GM23338 (cell line): ENCODE results near the gene HRH3. TPM values are rescaled to one million over a fixed set of nuclear protein-coding genes. Genes with fewer than 3 reads are reported as not detected.

Experiments
- ATAC-seq: fragments of 200-7000 bp; cut with Tn5 transposase; 3 replicates; pipeline ENCODE4 v1.9.1; 2020
- DNase-seq: peaks from one replicate; pipeline ENCODE4 v3.0.0-alpha.2; 2015; ENCODE audit warnings: low spot score
- H2AFZ ChIP-seq: fragments of 200-600 bp; sonication (generic); 2 replicates; pipeline ENCODE4 v1.8.0; 2016; ENCODE audit warnings: antibody characterized with exemption, mild to moderate bottlenecking, moderate library complexity
- H3F3A ChIP-seq: fragments of 200-600 bp; sonication (generic); replicated peaks from 2 replicates; pipeline ENCODE4 v1.8.0; 2017; ENCODE audit warnings: antibody characterized with exemption, mixed run types, low read depth
- H3K27ac ChIP-seq: fragments of 200-600 bp; sonication (generic); 2 replicates; pipeline ENCODE4 v1.6.1; 2016; ENCODE audit warnings: low read depth
- H3K27me3 ChIP-seq: fragments of 200-600 bp; sonication (generic); 2 replicates; pipeline ENCODE4 v1.8.0; 2016; ENCODE audit warnings: mild to moderate bottlenecking, mixed run types, moderate library complexity; ENCODE audit not compliant: insufficient read depth
- H3K36me3 ChIP-seq: fragments of 200-600 bp; sonication (generic); 2 replicates; pipeline ENCODE4 v1.8.0; 2016; ENCODE audit warnings: mild to moderate bottlenecking; ENCODE audit not compliant: insufficient read depth
- H3K4me1 ChIP-seq: fragments of 200-600 bp; sonication (generic); 2 replicates; pipeline ENCODE4 v1.8.0; 2016; ENCODE audit warnings: mild to moderate bottlenecking, moderate library complexity; ENCODE audit not compliant: insufficient read depth
- H3K4me2 ChIP-seq: fragments of 200-600 bp; sonication (generic); 2 replicates; pipeline ENCODE4 v1.7.1; 2017; ENCODE audit warnings: mixed run types
- H3K4me3 ChIP-seq: fragments of 200-600 bp; sonication (generic); 2 replicates; pipeline ENCODE4 v1.6.1; 2016; ENCODE audit warnings: mixed run types
- H3K79me2 ChIP-seq: fragments of 200-600 bp; sonication (generic); replicated peaks from 2 replicates; pipeline ENCODE4 v1.8.0; 2017; ENCODE audit warnings: mild to moderate bottlenecking; ENCODE audit not compliant: insufficient read depth
- H3K9me2 ChIP-seq: fragments of 200-600 bp; sonication (generic); 2 replicates; pipeline ENCODE4 v1.8.0; 2017; ENCODE audit not compliant: insufficient read depth
- H4K20me1 ChIP-seq: fragments of 200-600 bp; sonication (generic); replicated peaks from 2 replicates; pipeline ENCODE4 v1.8.0; 2017; ENCODE audit warnings: mild to moderate bottlenecking; ENCODE audit not compliant: insufficient read depth
- H3K27ac Mint-ChIP-seq: 2 replicates; pipeline ENCODE4 v1.8.0; 2020; ENCODE audit warnings: inconsistent platforms, mild to moderate bottlenecking, moderate library complexity, mixed read lengths
- H3K27me3 Mint-ChIP-seq: 3 replicates; pipeline ENCODE4 v1.8.0; 2022; ENCODE audit warnings: low read depth, mild to moderate bottlenecking, moderate library complexity, mixed read lengths, inconsistent platforms; ENCODE audit not compliant: insufficient read depth, poor library complexity
- H3K36me3 Mint-ChIP-seq: 3 replicates; pipeline ENCODE4 v1.8.0; 2021; ENCODE audit warnings: low read depth, mild to moderate bottlenecking, inconsistent platforms, moderate library complexity, mixed read lengths
- H3K4me1 Mint-ChIP-seq: 3 replicates; pipeline ENCODE4 v1.8.0; 2020; ENCODE audit warnings: mild to moderate bottlenecking, inconsistent platforms, mixed read lengths
- H3K4me3 Mint-ChIP-seq: 3 replicates; pipeline ENCODE4 v1.8.0; 2021; ENCODE audit warnings: moderate library complexity, mild to moderate bottlenecking, inconsistent platforms, mixed read lengths
- H3K9me3 Mint-ChIP-seq: 3 replicates; pipeline ENCODE4 v1.8.0; 2020; ENCODE audit warnings: moderate library complexity, mild to moderate bottlenecking, inconsistent platforms, mixed read lengths
- CREB1 ChIP-seq: fragments of 250-450 bp; sonication (Bioruptor Pico); IDR thresholded peaks from 2 replicates; pipeline ENCODE4 v1.5.0; 2020; ENCODE audit warnings: low read depth, mild to moderate bottlenecking, moderate library complexity
- CTCF ChIP-seq, 2 experiments: fragments of 200-600 bp in 1 of 2; sonication (generic) in 1 of 2; conservative IDR thresholded peaks; 2 replicates each; pipeline versions ENCODE4 v1.5.1 to v1.6.1; 2016 to 2017; ENCODE audit warnings: antibody characterized with exemption in 2 of 2, low read depth in 2 of 2, mild to moderate bottlenecking in 2 of 2, moderate library complexity in 1 of 2
- EZH2 ChIP-seq: fragments of 200-600 bp; sonication (generic); IDR thresholded peaks from one replicate; pipeline ENCODE4 v1.8.0; 2017; ENCODE audit warnings: antibody characterized with exemption, mild to moderate bottlenecking, low read depth; ENCODE audit not compliant: unreplicated experiment
- EZH2phosphoT487 ChIP-seq: fragments of 200-600 bp; sonication (generic); IDR thresholded peaks from one replicate; pipeline ENCODE4 v1.8.1; 2018; ENCODE audit warnings: antibody characterized with exemption; ENCODE audit not compliant: unreplicated experiment
- JUNB ChIP-seq: IDR thresholded peaks from one replicate; pipeline ENCODE4 v1.6.1; 2016; ENCODE audit warnings: antibody characterized with exemption; ENCODE audit not compliant: unreplicated experiment
- NANOG ChIP-seq: IDR thresholded peaks from 2 replicates; pipeline ENCODE4 v1.6.1; 2016; ENCODE audit warnings: antibody characterized with exemption, borderline replicate concordance
- POLR2AphosphoS5 ChIP-seq: IDR thresholded peaks from 2 replicates; pipeline ENCODE4 v1.6.1; 2016; ENCODE audit warnings: antibody characterized with exemption, low read depth
- REST ChIP-seq: IDR thresholded peaks from one replicate; pipeline ENCODE4 v1.6.1; 2018; ENCODE audit warnings: antibody characterized with exemption; ENCODE audit not compliant: unreplicated experiment
- STAT1 ChIP-seq: IDR thresholded peaks from one replicate; pipeline ENCODE4 v1.6.1; 2016; ENCODE audit warnings: antibody characterized with exemption; ENCODE audit not compliant: unreplicated experiment
- ZNF114 ChIP-seq: fragments of 250-450 bp; sonication (Bioruptor Pico); IDR thresholded peaks from 2 replicates; pipeline ENCODE4 v1.5.0; 2020; ENCODE audit warnings: mild to moderate bottlenecking, moderate library complexity
- ZNF331 ChIP-seq: fragments of 250-450 bp; sonication (Bioruptor Pico); IDR thresholded peaks from 2 replicates; pipeline ENCODE4 v1.5.0; 2020; ENCODE audit warnings: low read depth, mild to moderate bottlenecking, moderate library complexity
- polyA plus RNA-seq: library from polyadenylated mRNA; unstranded; fragments of >200 nt; fragmentation: Nextera tagmentation; extraction: Ambion mirVana; gene quantifications from 2 replicates; pipeline ENCODE4 v1.2.1, GENCODE V29; 2016
- total RNA-seq: library from RNA; depleted of rRNA; stranded (reverse); fragments of >200 nt; shearing (Covaris generic); gene quantifications from 2 replicates; pipeline ENCODE4 v1.2.3, GENCODE V29; 2014
- TF ChIP-seq, protein P1 (sequence below): IDR thresholded peaks from 2 replicates; pipeline ENCODE4 v1.6.1; 2016; ENCODE audit warnings: antibody characterized with exemption

HRH3 gene
- total and polyA plus RNA-seq, 2 experiments from 2014 or later: 1.5 to 5.2 TPM

GRCh38 chr20:62206388-62206775, 13.7 kb downstream of the HRH3 start:
- no peak overlapping the region for H3K27ac ChIP-seq
- no peaks in the 10 kb centered on the region for H3K36me3 ChIP-seq
- H2AFZ ChIP-seq: no peak overlapping the region
- H3F3A ChIP-seq: no peaks in the 10 kb centered on the region
- no peaks in the 10 kb centered on the region for H3K9me3 Mint-ChIP-seq
- no peaks in the 10 kb centered on the region; the same call in 1 of the 2 replicates for H4K20me1 ChIP-seq
- no peak overlapping the region for H3K27ac Mint-ChIP-seq
- peaks cover 18% of the 10 kb centered on the region for H3K36me3 Mint-ChIP-seq
- H3K4me1 Mint-ChIP-seq: peaks cover 6% of the 10 kb centered on the region
- no peak for TF ChIP-seq CREB1 (CRISPR knock-in tag)
- no peak for TF ChIP-seq JUNB
- TF ChIP-seq NANOG: no peak
- no peak for TF ChIP-seq EZH2
- TF ChIP-seq POLR2AphosphoS5: no peak
- no peak for TF ChIP-seq EZH2phosphoT487
- no peak for TF ChIP-seq STAT1
- TF ChIP-seq REST: no peak
- no peak for TF ChIP-seq CTCF (conservative IDR thresholded peaks at IDR 0.05; ENCODE audit: low read depth in 2 of 2)
- no peak for TF ChIP-seq ZNF114 (CRISPR knock-in tag)
- TF ChIP-seq ZNF331 (CRISPR knock-in tag): no peak
- TF ChIP-seq, protein P1, sequence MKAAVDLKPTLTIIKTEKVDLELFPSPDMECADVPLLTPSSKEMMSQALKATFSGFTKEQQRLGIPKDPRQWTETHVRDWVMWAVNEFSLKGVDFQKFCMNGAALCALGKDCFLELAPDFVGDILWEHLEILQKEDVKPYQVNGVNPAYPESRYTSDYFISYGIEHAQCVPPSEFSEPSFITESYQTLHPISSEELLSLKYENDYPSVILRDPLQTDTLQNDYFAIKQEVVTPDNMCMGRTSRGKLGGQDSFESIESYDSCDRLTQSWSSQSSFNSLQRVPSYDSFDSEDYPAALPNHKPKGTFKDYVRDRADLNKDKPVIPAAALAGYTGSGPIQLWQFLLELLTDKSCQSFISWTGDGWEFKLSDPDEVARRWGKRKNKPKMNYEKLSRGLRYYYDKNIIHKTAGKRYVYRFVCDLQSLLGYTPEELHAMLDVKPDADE: no peak
- no peak for DNase-seq
- no peak overlapping the region for H3K4me3 ChIP-seq
- H3K4me3 Mint-ChIP-seq: no peak overlapping the region
- no peaks in the 10 kb centered on the region for H3K27me3 ChIP-seq
- H3K4me1 ChIP-seq: no peaks in the 10 kb centered on the region; the same call in 1 of the 2 replicates
- H3K9me2 ChIP-seq: no peaks in the 10 kb centered on the region
- peaks cover 16% of the 10 kb centered on the region for H3K27me3 Mint-ChIP-seq
- no peaks in the 10 kb centered on the region for H3K79me2 ChIP-seq
- no peak for ATAC-seq
- no peak overlapping the region for H3K4me2 ChIP-seq
